ENCODE results near the gene DTL.

Gene DTL

GRCh38 chr1:212098771-212099170, 63.2 kb downstream of the DTL start:
- DNase-seq, result no peak

GRCh38 chr1:212101251-212101650, 65.7 kb downstream of the DTL start:
- no peak for DNase-seq

GRCh38 chr1:212101735-212102134, 66.2 kb downstream of the DTL start:
- DNase-seq, result no peak

GRCh38 chr1:212104586-212105325, 69.2 kb downstream of the DTL start:
- DNase-seq, result no peak

- no peak for DNase-seq
Observed at GRCh38 chr1:212106286-212106792, 70.8 kb downstream of the DTL start.

- DNase-seq, result no peak
Observed at GRCh38 chr1:212107481-212107880, 71.9 kb downstream of the DTL start.

GRCh38 chr1:212108187-212108586, 72.6 kb downstream of the DTL start:
- DNase-seq, result no peak

- no peak for DNase-seq
Observed at GRCh38 chr1:212108981-212109380, 73.4 kb downstream of the DTL start.

- no peak for DNase-seq
Observed at GRCh38 chr1:212109728-212110127, 74.2 kb downstream of the DTL start.

GRCh38 chr1:212110617-212111016, 75.1 kb downstream of the DTL start:
- DNase-seq, result no peak

GRCh38 chr1:212111536-212111935, 76.0 kb downstream of the DTL start:
- DNase-seq, result no peak

- DNase-seq, result no peak
Observed at GRCh38 chr1:212113706-212114105, 78.2 kb downstream of the DTL start.

- no peak for DNase-seq
Observed at GRCh38 chr1:212118167-212118871, 82.8 kb downstream of the DTL start.

GRCh38 chr1:212118872-212119260, 83.3 kb downstream of the DTL start:
- no peak for DNase-seq

- no peak for DNase-seq
Observed at GRCh38 chr1:212119397-212119837, 83.9 kb downstream of the DTL start.

GRCh38 chr1:212119863-212120262, 84.3 kb downstream of the DTL start:
- DNase-seq, result no peak

- no peak for DNase-seq
Observed at GRCh38 chr1:212121779-212122178, 86.2 kb downstream of the DTL start.

GRCh38 chr1:212124690-212125582, 89.4 kb downstream of the DTL start:
- DNase-seq, result no peak

GRCh38 chr1:212125654-212126053, 90.1 kb downstream of the DTL start:
- DNase-seq, result no peak

GRCh38 chr1:212127221-212127620, 91.7 kb downstream of the DTL start:
- DNase-seq, result no peak

- DNase-seq, result no peak
Observed at GRCh38 chr1:212129781-212130180, 94.2 kb downstream of the DTL start.

- DNase-seq, result no peak
Observed at GRCh38 chr1:212132025-212132424, 96.5 kb downstream of the DTL start.

GRCh38 chr1:212133319-212133718, 97.8 kb downstream of the DTL start:
- no peak for DNase-seq
